ENCODE measurements around the gene MT1F.

DNA sequence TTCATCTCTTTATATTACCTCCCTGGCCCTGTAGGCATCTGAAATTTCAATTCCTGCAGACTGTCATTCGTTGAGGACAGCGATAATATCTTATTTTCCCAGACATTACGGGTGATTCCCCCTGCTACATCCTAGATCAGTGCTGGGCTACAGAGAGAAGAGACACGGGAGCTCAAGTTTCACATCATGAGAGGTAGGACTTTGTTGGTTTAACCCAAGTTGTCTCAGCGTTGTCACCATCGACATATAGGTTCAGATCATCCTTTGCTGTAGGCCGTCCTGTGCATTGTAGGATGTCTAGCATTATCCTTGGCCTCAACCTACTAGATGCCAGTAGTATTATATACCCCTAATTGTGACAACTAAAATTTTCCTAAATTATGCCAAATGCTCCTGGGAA is 43.8 kb downstream of the MT1F start:
- TF ChIP-seq EP300 (IDR thresholded peaks at IDR 0.05; ENCODE audit: borderline replicate concordance in 1 of 2, control insufficient read depth in 1 of 2, low read depth in 2 of 2, low read length in 2 of 2) (no peak), POLR2A (IDR thresholded peaks at IDR 0.05; ENCODE audit: low read depth, low read length) (no peak), MYB (IDR thresholded peaks at IDR 0.05; ENCODE audit: borderline replicate concordance, low read depth, low read length) (no peak), CBFB (IDR thresholded peaks at IDR 0.05; ENCODE audit: low read depth) (no peak), MEF2B (IDR thresholded peaks at IDR 0.05; ENCODE audit: partially characterized antibody, poor library complexity, severe bottlenecking) (no peak), SMC3 (IDR thresholded peaks at IDR 0.05; ENCODE audit: borderline replicate concordance, low read length) (no peak), POLR2AphosphoS5 (IDR thresholded peaks at IDR 0.05; ENCODE audit: low read length) (no peak), NR2C1 (IDR thresholded peaks at IDR 0.05) (no peak)
- TF ChIP-seq, protein P1, sequence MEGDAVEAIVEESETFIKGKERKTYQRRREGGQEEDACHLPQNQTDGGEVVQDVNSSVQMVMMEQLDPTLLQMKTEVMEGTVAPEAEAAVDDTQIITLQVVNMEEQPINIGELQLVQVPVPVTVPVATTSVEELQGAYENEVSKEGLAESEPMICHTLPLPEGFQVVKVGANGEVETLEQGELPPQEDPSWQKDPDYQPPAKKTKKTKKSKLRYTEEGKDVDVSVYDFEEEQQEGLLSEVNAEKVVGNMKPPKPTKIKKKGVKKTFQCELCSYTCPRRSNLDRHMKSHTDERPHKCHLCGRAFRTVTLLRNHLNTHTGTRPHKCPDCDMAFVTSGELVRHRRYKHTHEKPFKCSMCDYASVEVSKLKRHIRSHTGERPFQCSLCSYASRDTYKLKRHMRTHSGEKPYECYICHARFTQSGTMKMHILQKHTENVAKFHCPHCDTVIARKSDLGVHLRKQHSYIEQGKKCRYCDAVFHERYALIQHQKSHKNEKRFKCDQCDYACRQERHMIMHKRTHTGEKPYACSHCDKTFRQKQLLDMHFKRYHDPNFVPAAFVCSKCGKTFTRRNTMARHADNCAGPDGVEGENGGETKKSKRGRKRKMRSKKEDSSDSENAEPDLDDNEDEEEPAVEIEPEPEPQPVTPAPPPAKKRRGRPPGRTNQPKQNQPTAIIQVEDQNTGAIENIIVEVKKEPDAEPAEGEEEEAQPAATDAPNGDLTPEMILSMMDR (IDR thresholded peaks at IDR 0.05 in 2 of 3, conservative IDR thresholded peaks at IDR 0.05 in 1 of 3; ENCODE audit: control insufficient read depth in 2 of 3, extremely low read depth in 1 of 3, insufficient read depth in 1 of 3, low read depth in 3 of 3, low read length in 3 of 3): no peak
- TF ChIP-seq, protein P2, sequence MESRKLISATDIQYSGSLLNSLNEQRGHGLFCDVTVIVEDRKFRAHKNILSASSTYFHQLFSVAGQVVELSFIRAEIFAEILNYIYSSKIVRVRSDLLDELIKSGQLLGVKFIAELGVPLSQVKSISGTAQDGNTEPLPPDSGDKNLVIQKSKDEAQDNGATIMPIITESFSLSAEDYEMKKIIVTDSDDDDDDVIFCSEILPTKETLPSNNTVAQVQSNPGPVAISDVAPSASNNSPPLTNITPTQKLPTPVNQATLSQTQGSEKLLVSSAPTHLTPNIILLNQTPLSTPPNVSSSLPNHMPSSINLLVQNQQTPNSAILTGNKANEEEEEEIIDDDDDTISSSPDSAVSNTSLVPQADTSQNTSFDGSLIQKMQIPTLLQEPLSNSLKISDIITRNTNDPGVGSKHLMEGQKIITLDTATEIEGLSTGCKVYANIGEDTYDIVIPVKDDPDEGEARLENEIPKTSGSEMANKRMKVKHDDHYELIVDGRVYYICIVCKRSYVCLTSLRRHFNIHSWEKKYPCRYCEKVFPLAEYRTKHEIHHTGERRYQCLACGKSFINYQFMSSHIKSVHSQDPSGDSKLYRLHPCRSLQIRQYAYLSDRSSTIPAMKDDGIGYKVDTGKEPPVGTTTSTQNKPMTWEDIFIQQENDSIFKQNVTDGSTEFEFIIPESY (IDR thresholded peaks at IDR 0.05): no peak
- TF ChIP-seq, protein P3, sequence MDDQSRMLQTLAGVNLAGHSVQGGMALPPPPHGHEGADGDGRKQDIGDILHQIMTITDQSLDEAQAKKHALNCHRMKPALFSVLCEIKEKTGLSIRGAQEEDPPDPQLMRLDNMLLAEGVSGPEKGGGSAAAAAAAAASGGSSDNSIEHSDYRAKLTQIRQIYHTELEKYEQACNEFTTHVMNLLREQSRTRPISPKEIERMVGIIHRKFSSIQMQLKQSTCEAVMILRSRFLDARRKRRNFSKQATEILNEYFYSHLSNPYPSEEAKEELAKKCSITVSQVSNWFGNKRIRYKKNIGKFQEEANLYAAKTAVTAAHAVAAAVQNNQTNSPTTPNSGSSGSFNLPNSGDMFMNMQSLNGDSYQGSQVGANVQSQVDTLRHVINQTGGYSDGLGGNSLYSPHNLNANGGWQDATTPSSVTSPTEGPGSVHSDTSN (IDR thresholded peaks at IDR 0.05; ENCODE audit: insufficient replicate concordance, low read depth, low read length): no peak
- TF ChIP-seq, protein P4, sequence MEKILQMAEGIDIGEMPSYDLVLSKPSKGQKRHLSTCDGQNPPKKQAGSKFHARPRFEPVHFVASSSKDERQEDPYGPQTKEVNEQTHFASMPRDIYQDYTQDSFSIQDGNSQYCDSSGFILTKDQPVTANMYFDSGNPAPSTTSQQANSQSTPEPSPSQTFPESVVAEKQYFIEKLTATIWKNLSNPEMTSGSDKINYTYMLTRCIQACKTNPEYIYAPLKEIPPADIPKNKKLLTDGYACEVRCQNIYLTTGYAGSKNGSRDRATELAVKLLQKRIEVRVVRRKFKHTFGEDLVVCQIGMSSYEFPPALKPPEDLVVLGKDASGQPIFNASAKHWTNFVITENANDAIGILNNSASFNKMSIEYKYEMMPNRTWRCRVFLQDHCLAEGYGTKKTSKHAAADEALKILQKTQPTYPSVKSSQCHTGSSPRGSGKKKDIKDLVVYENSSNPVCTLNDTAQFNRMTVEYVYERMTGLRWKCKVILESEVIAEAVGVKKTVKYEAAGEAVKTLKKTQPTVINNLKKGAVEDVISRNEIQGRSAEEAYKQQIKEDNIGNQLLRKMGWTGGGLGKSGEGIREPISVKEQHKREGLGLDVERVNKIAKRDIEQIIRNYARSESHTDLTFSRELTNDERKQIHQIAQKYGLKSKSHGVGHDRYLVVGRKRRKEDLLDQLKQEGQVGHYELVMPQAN (conservative IDR thresholded peaks at IDR 0.05): no peak
- TF ChIP-seq, protein P5, sequence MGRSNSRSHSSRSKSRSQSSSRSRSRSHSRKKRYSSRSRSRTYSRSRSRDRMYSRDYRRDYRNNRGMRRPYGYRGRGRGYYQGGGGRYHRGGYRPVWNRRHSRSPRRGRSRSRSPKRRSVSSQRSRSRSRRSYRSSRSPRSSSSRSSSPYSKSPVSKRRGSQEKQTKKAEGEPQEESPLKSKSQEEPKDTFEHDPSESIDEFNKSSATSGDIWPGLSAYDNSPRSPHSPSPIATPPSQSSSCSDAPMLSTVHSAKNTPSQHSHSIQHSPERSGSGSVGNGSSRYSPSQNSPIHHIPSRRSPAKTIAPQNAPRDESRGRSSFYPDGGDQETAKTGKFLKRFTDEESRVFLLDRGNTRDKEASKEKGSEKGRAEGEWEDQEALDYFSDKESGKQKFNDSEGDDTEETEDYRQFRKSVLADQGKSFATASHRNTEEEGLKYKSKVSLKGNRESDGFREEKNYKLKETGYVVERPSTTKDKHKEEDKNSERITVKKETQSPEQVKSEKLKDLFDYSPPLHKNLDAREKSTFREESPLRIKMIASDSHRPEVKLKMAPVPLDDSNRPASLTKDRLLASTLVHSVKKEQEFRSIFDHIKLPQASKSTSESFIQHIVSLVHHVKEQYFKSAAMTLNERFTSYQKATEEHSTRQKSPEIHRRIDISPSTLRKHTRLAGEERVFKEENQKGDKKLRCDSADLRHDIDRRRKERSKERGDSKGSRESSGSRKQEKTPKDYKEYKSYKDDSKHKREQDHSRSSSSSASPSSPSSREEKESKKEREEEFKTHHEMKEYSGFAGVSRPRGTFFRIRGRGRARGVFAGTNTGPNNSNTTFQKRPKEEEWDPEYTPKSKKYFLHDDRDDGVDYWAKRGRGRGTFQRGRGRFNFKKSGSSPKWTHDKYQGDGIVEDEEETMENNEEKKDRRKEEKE (IDR thresholded peaks at IDR 0.05): no peak

Measured in GM12878 (cell line).